C4-2B (cell line): ENCODE data around the gene GPSM3.

Source experiments
- H3K27ac ChIP-seq: fragments of 450-650 bp; 2 replicates; pipeline ENCODE4 v1.5.1; 2017
- CTCF ChIP-seq: fragments of 450-650 bp; conservative IDR thresholded peaks from 2 replicates; pipeline ENCODE4 v1.5.1; 2017; ENCODE audit warnings: mild to moderate bottlenecking
- ZFX ChIP-seq: fragments of 450-650 bp; IDR thresholded peaks from 2 replicates; pipeline ENCODE4 v1.6.1; 2017

Gene GPSM3, protein sequence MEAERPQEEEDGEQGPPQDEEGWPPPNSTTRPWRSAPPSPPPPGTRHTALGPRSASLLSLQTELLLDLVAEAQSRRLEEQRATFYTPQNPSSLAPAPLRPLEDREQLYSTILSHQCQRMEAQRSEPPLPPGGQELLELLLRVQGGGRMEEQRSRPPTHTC

DNA sequence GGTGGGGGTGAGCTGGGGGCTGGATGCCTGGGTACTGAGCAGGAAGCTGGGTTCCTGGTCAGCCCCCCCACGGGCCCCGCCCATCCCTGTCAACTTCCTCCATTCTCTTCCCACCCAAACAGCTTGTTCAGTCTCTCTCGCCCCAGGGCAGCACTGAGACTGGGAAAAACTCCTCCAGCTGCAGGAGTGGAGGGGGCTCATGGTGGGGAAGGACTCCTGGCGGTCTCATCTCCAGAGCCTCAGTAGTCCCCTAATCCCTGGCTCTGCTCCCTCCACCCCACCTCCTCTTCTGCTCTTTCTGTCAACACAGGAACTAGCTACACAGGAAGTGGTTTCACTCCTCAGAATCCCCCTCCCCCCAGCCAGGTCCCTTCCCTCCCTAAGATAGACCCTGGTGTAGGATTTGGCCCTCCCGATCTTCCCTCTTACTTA, at the start of gene GPSM3:
Gene GPSM3, minus strand, starts transcription at position 36 of the 432 bp plus-strand sequence. CDS start 130 bp downstream, outside the sequence.
- TF ChIP-seq ZFX (no peak), CTCF (no peak)
- no peak within 1 kb of the TSS for H3K27ac ChIP-seq

- TF ChIP-seq ZFX: no peak
- TF ChIP-seq CTCF: no peak; the same call in 1 of the 2 replicates
- H3K27ac ChIP-seq: no peak overlapping the region
These were observed 48.2 kb upstream of the GPSM3 start for GRCh38 chr6:32240686-32241085.

DNA sequence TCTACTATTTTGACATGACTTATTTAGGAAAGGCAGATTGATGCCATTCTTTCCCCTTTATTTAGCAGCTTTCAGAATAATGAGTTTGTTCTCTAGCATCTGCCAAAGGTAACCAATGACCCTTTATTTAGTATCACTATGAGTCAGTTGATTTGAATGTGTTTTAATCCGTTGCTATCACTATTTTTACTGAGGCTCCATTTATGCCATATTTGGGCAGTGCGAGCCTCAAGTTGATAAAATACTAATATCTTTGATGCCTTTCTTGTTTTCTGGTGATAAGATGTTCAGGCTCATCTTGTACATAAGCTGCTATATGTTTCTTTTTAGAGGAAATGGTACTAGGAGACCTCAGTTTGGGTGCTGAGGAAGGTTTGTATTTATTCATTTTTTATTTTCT, 47.0 kb upstream of the GPSM3 start:
- TF ChIP-seq ZFX: no peak
- TF ChIP-seq CTCF: no peak

GRCh38 chr6:32234934-32235333, 42.5 kb upstream of the GPSM3 start:
- TF ChIP-seq ZFX (no peak), CTCF (no peak)
- no peak overlapping the region for H3K27ac ChIP-seq

More for the DNA sequence above, 47.0 kb upstream of the GPSM3 start:
- H3K27ac ChIP-seq: no peak overlapping the region

DNA sequence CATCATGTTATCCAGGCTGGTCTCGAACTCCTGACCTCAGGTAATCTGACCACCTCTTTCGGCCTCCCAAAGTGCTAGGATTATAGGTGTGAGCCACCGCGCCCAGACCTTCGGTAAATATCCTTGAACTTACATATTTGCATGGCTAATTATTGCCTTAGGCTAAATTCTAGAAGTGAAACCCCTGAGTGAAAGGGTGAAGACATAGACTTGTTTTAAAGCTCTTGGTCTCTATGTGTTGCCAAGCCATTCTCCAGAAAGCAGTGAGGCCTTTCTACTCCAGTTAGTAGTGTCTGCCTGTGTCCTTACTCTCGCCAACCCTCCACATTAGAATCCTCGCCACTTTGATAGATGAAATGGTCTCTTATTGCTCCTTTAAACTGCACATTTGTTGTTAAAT, 34.0 kb upstream of the GPSM3 start:
- TF ChIP-seq CTCF (no peak), ZFX (no peak)
- no peak overlapping the region for H3K27ac ChIP-seq

DNA sequence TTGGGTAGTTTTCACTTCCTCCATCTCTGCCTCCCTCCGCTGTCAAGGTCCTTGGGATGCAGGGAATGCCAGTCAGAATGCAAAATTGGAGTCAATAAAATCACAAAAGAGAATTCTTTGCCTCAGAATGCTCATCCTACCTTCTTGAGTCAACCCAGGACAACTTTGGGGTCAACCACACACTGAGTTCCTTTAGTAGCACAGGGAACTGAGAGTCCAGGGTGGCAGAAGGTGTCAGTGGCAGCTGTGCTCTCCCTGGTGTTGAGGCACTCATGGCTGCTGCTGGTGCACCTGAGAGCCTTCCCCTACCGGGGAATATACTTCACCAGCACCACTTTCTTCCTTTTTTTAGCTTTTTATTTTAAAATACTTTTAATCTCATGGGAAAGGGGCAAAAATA, 32.3 kb upstream of the GPSM3 start:
- TF ChIP-seq ZFX: no peak
- TF ChIP-seq CTCF: no peak
- no peak overlapping the region for H3K27ac ChIP-seq

- TF ChIP-seq CTCF: no peak
- TF ChIP-seq ZFX: no peak
- H3K27ac ChIP-seq: no peak within 1 kb of the TSS
These were observed 31.1 kb upstream of the GPSM3 start, which contains the start of gene NOTCH4 for GRCh38 chr6:32223258-32224235. Gene NOTCH4, minus strand, starts transcription at chr6:32224067. Its CDS starts 139 bp downstream, at chr6:32223928.
